Left forelimb (tissue), 1 donor: ENCODE measurements around the gene WSCD1.

Source experiments
- DNase-seq: peaks from one replicate; pipeline ENCODE4 v3.0.0-alpha.2; 2018; ENCODE audit warnings: low spot score

WSCD1 gene

DNA sequence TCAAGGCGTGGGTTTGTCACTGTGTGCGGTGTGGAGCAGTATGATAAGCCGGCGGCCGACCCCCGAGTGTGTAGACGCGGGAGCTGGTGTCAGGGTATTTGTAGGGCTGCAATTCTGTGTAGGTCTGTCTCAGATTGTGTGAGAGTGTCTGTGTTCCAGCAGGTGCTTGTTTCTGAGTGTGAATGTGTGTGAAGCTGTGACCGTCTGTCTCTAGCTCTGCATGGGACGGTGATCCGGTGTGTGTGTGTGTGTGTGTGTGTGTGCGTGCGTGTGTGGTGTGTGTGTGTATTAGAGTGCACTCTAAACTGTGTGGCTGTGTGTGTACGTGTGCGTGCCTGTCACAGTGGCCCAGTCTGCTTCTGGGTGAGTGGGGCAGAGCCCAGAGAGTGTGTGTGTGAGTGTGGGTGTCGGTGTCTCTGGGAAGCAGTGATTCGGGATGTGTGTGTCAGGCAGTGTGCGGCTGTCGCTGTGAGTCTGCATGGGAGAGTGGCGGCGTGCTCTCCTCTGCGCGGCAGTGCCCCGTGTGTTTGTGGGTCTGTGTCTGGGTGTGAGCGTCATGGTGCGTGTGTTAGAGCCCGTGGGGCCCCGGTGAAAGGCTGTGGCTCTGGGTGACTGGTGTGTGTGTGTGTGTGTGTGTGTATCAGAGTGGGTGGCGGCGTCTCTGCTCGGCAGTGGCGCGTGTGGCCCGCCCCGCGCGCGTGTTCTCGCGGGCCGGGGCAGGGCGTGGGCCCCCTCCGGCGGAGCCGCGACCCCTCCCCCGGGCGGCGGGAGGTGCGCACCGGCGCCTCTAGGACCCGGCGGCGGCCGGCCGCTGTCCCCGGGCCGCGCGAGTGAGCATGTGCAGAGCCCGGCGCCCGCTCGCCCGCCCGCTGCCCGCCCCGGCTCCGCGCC is at the start of gene WSCD1:
Gene WSCD1 (plus strand): TSS at position 841 of the 891 bp plus-strand sequence. CDS start 10,280 bp downstream, outside the sequence.
- DNase-seq = no peak

- no peak for DNase-seq
Observed at GRCh38 chr17:6021011-6021400, 49.2 kb upstream of the WSCD1 start.

DNA sequence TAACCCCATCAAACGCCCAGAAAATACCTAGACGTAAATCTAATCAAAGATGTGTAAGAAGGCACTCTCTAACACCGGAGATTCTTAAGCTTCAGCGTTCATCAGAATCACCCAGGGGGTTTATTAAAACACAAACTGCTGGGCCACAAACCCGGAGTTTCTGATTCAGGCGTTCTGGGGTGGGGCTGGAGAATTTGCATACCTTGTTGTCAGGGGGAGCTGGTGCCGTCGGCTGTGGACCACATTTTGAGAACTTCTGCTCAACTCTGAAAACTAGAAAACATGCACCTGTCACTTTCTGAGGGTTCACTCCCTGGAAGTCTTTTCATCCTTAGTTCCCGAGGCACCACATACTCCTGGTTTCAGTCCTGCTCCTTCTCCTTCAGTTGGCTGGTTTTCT is 48.6 kb upstream of the WSCD1 start:
- DNase-seq = no peak

GRCh38 chr17:6023036-6023831 is 46.9 kb upstream of the WSCD1 start:
- DNase-seq = no peak

GRCh38 chr17:6024576-6024975 is 45.6 kb upstream of the WSCD1 start:
- no peak for DNase-seq

DNA sequence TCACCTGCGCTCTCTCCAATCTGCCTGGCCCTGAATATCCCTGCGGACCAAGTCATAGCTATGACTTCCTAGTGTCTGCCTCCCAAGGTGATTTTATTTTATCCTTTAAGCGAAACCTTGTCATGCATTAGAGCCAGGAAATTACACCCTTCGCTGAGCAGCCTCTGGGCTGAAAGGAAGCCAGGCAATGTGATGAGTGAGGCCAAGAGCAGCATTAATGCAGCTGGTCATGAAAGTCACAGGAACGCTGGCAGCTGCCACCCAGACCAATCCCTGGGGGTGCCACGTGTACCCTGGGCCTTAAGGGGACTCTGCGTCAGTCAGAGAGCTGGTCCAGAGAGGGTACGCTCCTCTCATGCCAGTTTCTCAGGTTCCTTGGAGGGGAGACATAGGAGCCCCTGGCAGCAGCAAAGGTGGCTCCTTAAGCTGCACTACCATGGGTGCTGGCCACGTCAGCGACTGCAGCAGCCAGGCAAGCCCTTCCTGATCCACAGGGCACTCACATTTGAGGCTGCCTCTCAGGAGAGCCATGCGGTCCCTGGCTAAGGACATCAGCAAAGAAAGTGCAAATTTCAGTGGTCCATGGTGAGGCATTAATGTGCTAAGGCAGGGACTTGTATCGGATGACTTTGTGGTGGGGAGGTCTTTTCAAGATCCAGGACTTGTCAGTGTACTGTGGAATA is 42.7 kb upstream of the WSCD1 start:
- no peak for DNase-seq

- DNase-seq = no peak
Observed at GRCh38 chr17:6028294-6028693, 41.9 kb upstream of the WSCD1 start.

GRCh38 chr17:6035801-6036394 is 34.3 kb upstream of the WSCD1 start:
- DNase-seq = no peak

- DNase-seq = no peak
Observed at GRCh38 chr17:6040504-6040903, 29.7 kb upstream of the WSCD1 start.

DNA sequence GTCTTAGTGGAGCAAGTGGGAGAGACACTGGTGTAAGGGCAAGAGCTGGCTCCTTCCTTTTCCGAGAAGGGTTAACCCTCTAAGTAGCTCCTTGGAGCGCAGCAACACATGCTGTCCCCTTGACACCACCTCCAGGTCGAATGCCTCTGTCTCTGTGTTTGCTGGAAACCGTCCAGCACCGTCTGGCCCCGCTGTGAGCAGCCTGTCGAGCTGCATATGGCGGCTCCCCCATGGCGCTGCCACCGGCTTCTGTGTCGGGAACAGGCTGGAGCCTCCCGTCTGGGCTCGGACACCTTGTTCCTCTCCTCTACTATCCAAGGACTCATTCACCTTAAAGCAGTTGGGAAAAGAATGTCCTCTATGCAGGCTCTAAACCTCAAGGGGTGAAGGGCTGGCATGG is 28.9 kb upstream of the WSCD1 start:
- no peak for DNase-seq

GRCh38 chr17:6043405-6043804 is 26.8 kb upstream of the WSCD1 start:
- DNase-seq = no peak

DNA sequence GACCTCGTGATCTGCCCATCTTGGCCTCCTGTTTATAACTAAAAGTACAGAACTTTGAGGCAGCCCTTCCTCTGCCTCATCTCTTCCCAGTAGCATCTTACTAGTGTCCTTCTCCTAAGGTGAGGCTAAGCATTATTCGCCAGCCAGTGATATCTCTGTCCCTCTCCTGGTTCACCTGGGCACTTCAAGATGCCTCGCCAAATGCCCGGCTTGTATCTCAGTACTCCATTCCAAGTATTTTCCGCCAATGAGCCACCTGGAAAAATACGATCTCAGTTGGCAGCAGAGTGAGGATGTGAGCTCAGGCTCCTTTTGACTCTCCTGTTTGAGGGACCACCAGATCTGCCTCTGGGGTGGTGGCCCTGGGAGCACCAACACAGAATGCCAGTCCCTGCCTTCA is 25.9 kb upstream of the WSCD1 start:
- no peak for DNase-seq

- DNase-seq = no peak
Observed at GRCh38 chr17:6045621-6046357, 24.4 kb upstream of the WSCD1 start.

DNA sequence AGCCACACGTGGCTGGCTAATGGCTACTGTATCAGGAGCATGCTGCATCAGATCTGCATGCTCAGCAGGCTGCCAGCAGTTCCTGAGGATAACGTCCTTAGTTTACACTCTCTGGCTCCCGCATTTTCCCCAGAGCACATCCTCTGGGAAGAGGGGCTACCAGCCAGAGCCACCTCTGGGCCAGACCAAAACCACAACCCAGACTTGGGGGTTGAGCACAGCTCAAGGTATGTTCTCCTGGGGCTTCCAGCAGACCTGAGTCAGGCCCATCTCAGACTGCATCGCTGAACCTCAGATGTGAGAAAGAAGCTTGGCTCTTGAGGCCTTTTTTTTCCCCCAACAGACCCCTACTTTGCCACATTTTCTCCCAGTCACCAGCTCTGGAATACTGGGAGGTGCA is 23.7 kb upstream of the WSCD1 start:
- DNase-seq = no peak

DNA sequence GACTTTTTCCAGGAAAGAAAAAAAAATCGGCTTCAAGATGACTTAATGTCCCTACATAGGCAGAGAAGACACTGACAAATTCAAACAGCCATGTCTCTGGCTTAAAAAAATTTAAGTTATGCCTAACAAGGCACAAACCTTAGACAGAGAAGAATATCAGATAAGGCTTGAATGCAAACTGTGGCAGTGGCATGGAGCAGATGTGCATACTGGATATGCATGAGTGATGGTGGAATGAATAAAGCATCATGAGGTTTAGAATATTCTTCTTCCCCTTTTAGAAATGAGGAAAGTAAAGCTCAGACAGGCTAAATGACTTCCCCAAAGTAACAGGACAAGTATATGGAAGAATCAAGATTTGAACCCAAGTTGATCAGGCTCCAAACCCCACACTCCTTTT is 23.2 kb upstream of the WSCD1 start:
- DNase-seq = no peak

GRCh38 chr17:6047966-6048365 is 22.2 kb upstream of the WSCD1 start:
- DNase-seq = no peak

GRCh38 chr17:6048486-6048885 is 21.7 kb upstream of the WSCD1 start:
- no peak for DNase-seq

- no peak for DNase-seq
Observed at GRCh38 chr17:6052926-6053325, 17.3 kb upstream of the WSCD1 start.

GRCh38 chr17:6054372-6054771 is 15.8 kb upstream of the WSCD1 start:
- no peak for DNase-seq

- no peak for DNase-seq
Observed at GRCh38 chr17:6056104-6056503, 14.1 kb upstream of the WSCD1 start.

GRCh38 chr17:6057562-6057961 is 12.6 kb upstream of the WSCD1 start:
- no peak for DNase-seq

GRCh38 chr17:6059406-6059805 is 10.8 kb upstream of the WSCD1 start:
- DNase-seq = no peak
